NCI-H1092 treated with DMSO at 0.1 percent for 48 hours (cell line): ENCODE results near the gene RARRES2.
"Not testable (repeated sequence)": the region's sequence is repeated elsewhere in the genome, so short reads cannot be mapped to it uniquely, and the experiment has no call there.

ENCODE experiments used
- DNase-seq: peaks from one replicate; lab custom pipeline; 2025; lab: John Stamatoyannopoulos, UW

The RARRES2 gene

DNA sequence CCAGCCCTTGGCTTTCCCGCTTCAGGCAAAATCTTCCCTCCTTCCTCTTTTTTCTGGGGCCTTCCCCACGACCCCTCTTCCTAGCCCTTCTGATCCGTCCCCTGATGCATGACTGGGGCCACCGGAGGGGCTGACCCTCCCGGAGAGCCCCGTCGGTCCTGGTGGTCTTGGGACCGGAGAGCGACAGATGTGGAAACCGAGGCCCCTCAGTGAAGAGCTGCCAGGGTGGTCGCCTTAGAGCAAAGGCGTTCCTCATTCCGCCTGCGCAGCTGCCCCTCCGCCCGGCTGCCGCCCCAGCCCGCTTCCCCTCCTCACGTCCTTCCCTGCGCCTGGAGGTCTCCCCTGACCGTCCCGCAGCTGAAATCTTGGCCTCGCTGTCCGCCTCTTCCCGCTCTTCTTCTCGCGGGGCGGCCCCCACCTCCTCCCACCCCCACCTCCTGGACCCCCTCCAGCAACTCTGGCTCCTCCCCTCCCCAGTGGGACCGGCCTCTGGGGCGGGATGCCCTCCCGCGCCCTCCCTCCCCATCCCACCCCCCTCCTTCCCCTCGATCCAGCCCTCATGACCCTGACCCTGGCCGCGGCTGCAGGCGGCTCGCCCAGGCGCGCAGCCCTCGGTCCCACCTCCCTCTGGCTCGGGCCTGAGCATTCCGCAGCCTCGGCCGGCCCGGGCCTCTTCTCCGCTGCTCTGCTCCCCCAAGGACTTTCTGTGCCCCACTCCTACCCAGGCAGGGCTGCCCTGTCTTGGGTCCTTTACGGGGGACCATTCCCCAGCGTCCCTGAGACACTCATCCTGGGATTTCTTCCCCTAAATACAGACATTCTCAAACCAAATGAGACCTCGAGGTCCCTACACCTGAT, at the start of gene RARRES2:
Gene RARRES2, minus strand, starts transcription at position 367 of the 858 bp plus-strand sequence. CDS start 1,020 bp downstream, outside the sequence.
- DNase-seq, result no peak

DNA sequence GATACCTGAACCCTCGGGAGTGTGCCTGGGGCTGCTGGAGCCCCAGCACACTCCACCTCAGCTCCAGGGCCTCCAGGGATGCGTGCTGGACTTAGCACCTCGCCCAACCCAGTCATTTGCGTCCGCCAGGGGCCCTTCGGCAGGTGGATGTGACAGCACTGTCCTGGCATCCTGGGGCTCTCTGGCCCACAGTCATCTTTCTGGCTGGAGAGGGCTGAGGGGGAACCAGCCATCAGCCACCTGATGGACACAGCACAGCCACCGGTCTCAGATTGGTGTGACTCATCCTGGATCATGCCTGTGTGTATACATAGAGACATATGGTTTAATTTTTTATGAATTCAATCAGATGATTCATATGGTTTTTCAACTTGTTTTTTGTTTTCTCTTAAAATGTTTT, 48.8 kb upstream of the RARRES2 start:
- DNase-seq, result no peak

GRCh38 chr7:150389532-150389816, 48.0 kb upstream of the RARRES2 start:
- DNase-seq, result no peak

DNA sequence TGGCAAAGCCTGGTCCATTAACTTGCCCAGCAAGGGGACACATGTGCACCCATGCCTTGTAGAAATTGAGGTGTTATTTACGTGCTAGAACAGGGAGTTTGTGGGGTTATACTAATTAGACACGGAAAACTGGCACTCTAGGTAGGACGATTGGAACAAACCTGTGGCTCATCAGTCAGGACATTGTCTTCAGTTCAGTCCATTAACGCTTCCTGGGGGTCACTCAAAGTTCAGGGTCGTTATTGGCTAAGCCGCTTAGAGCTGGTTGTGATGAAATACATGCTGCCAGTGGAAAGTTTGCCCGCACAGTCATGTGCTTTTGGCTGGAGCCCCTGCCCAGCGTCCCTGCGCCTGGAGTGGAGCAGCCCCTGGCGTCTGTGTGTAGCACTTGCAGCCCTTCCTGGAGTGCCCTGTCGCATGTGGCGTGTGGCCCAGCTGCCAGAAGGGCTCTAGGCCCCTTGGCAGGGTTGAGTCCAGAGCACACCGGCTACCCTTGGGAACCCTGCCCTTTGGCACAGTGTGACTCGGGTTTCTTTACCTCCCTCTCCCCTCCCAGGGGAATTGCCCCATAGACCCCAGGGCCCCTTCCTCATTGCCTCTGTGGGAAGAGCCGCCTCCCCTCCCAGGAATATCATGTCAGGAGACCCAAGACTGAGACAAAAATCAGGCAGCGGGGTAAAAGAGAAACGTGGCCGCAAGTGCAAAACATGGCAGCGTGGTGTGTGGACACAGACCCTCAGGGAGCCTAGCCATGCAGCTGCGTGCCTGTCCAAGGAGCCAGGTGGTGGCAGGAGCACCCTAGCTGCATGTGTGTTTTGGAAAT, 47.5 kb upstream of the RARRES2 start:
- no peak for DNase-seq

DNA sequence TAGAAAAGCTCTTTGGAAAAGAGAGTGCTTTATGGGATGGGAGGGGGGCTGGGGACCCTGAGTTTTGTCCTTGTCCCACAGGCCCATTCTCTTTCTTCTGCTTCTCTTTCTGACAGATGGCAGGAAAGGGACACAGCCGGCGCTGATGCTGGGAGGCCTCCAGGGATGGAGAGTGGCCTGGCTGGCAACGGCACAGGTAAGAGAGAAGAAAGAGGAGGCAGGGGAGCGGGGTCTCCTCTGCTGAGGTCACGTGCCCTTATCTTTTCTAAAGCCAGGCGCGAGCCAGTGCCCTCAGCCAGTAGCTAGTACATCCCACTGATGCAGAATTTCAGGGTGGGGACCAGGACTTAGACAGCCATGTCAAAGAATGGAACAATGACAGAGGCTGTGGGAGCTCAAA, 46.9 kb upstream of the RARRES2 start:
- DNase-seq, result no peak

DNA sequence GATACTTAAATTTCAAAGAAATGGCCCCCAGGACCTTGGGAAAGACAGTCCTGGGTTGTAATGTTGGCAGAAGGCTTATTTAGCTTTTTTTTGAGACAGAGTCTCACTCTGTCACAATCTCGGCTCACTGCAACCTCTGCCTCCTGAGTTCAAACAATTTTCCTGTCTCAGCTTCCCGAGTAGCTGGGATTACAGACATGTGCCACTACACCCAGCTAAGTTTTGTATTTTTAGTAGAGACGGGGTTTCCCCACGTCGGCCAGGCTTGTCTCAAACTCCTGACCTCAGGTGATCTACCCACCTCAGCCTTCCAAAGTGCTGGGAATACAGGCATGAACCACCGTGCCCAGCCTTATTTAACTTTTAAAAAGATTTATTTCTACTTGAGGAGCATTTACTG, 44.5 kb upstream of the RARRES2 start:
- DNase-seq, result not testable (repeated sequence)

DNA sequence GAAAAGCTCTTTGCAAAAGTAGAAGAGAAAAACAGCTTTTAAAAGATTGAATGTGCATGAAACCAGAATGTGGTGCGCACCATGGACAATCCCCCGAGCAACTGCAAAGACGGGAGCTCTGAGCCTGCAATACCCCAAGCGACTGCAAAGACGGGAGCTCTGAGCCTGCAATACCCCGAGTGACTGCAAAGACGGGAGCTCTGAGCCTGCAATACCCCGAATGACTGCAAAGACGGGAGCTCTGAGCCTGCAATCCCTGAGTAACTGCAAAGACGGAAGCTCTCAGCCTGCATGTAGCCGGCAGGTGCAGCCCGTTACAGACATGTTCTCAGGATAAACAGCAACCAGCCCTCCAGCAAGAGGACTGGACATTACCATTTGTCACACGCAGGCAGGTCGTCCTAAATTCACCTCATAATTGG, 43.9 kb upstream of the RARRES2 start:
- no peak for DNase-seq

GRCh38 chr7:150384406-150385301, 43.2 kb upstream of the RARRES2 start:
- DNase-seq, result no peak

DNA sequence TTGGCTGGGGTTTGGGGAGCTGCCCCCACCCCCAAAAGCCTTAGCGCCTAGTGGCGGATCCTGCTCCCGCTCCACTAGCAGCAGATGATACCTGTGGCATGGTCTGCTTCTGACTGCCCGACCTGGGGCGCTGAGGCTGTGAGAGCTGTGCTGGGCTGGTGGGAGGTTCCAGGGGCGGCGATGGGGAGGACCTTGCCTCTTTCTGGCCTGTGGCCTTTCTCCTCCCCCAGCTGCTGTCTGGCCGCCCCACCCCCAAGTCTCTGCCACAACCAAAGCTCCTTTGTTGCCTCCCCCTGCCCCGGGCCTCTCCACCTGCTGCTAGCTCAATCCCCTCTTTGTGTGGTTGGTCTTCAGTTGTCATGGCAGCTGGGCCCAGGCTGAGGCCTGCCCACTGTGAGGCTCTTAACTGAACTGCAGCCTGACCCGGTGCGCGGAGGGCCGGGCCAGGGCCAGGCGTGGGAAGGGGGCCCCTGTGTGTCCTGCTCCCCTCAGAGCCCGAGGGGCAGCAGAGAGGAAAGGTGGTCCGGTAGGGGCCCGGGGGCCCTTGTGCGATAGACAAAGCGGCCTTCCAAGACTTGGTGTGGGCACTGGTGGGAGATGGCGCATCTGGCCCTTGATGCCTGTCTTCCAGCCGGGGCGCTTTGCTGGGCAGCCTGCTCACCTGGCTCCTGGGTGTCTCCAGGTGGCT, 42.4 kb upstream of the RARRES2 start:
- DNase-seq, result peak; percentile 59

DNA sequence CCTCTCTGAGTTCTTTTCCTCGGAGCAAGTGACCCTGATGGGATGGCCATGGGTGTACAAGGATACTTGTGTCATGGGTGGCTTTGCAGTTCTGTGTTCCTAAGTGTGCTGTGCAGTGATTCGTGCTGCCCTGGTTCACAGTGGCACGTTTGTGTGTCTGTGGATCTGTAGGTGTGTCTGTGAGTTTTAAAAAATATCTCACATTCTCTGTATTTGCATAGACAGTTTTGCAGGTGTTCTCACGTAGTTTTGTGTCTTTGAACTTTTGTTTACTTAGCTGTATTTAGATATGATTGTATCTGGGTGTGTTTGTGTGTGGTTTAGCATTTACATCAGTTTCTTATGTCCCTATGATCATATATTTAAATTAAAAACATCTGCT, 41.4 kb upstream of the RARRES2 start:
- DNase-seq, result no peak

DNA sequence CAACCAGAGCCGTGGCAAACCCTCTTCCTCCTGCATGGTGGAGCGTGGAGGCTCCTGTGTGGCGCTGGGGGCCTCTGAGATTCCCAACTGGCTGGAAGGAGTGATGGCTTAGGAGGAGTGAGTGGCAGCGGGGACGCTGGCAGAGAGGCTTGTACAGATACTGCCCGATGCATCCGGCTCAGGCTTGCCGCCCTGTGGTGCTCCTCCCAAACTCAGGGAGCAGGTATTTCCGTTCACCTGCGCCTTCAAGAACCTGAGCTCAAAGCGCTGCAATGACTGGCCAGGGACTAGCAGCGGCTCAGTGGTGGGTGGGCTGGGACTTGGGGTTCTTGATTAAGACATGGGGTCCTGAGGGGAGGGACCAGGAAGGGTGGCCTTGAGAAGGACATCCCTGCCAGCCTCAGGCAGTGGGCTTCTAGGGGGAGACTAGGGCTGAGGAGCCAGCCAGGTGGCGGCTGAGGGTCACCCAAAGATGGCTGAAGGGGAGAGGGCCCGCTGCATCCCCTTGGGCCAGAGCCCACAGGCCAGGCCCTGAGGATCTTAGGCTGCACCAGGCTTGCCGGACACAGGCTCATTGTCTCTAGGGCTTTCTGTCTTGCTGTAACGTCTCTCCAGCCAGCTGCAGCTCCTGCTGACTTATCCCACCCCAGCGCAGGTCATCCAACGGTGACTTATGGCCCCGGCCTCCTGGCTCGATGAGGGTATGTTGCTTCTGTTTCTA, 40.9 kb upstream of the RARRES2 start:
- no peak for DNase-seq

DNA sequence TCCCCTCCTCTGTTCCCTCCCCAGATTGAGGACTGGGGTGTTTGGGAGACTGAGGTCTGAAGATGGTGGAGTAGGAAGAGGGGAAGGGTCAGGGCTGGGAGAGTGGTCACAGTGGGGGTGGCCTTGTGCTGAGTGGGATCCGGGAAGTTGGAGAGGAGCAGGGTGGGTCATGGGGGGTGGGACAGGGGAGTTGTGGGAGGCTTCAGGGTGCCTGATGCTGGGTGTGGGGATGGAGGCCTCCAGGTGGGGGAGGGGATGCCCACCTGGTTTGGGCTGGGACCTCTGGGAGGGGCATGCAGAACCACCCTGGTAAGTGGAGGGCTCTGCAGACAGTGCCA, 40.3 kb upstream of the RARRES2 start:
- DNase-seq, result no peak

- no peak for DNase-seq
Measured at GRCh38 chr7:150381096-150381495, 39.7 kb upstream of the RARRES2 start.

DNA sequence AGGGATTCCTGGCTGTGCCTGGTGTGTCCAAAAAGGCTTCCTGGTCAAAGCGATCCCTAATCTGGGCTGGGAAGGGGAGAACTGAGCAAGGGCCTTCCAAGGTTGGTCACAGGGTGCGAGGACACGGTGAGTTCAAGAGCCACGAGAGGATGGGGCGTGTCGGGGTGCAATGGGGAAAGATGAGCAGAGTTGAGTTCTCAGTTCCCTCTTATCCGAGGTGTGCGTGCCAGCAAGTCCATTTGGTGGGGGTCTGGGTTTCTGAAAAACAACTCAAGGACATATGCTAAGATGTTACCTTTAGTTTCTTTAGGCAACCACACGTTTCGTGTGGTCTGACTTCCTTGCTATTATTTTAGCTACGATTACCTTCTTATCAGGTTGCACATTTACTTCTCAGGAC, 39.0 kb upstream of the RARRES2 start:
- no peak for DNase-seq

GRCh38 chr7:150379441-150380379, 38.3 kb upstream of the RARRES2 start:
- DNase-seq, result peak; percentile 72

- peak; percentile 97 for DNase-seq
Measured at GRCh38 chr7:150378853-150379440, 37.5 kb upstream of the RARRES2 start, which contains the start of gene ZNF775. ZNF775 (plus strand) TSS chr7:150379330; CDS start chr7:150388471, 9,141 bp downstream.

GRCh38 chr7:150378115-150378852, 36.9 kb upstream of the RARRES2 start:
- peak; percentile 85 for DNase-seq

- no peak for DNase-seq
Measured at GRCh38 chr7:150377635-150378034, 36.2 kb upstream of the RARRES2 start.

GRCh38 chr7:150377196-150377595, 35.8 kb upstream of the RARRES2 start:
- no peak for DNase-seq
